H1 (cell line): ENCODE results near the gene PHEX. TPM values are rescaled to one million over a fixed set of nuclear protein-coding genes. Genes with fewer than 3 reads are reported as not detected.

Source experiments
- CTCF ChIA-PET: fragments of 300-600 bp; sonication (Branson Sonifier 250); formaldehyde crosslinking; loops from one replicate; lab custom pipeline; 2021; ENCODE audit not compliant: partially characterized antibody; lab: Charles Lee
- POLR2A ChIA-PET: fragments of 300-600 bp; sonication (Branson Sonifier 250); formaldehyde crosslinking; loops from one replicate; lab custom pipeline; 2021; ENCODE audit warnings: inconsistent platforms; ENCODE audit not compliant: partially characterized antibody; lab: Charles Lee
- DNase-seq, 2 experiments: peaks; one replicate each; pipeline versions ENCODE4 v3.0.0 to v3.0.0-alpha.2; 2010 to 2022; ENCODE audit warnings: low spot score in 2 of 2, low read depth in 1 of 2, mixed read lengths in 1 of 2
- FAIRE-seq: peaks from 2 replicates; lab custom pipeline; 2011; peaks lifted over from hg19 to GRCh38; lab: Jason Lieb, UNC
- H2AFZ ChIP-seq: 2 replicates; pipeline ENCODE4 v1.8.1; 2012; ENCODE audit warnings: low read length, inconsistent platforms
- H2AK5ac ChIP-seq: 2 replicates; pipeline ENCODE4 v1.6.1; 2013; ENCODE audit warnings: low read depth, low read length
- H2BK120ac ChIP-seq: replicated peaks from 2 replicates; pipeline ENCODE3; 2013; ENCODE audit warnings: low read depth, low read length, inconsistent platforms
- H2BK12ac ChIP-seq: 2 replicates; pipeline ENCODE4 v1.6.1; 2013; ENCODE audit warnings: low read depth, low read length
- H2BK15ac ChIP-seq: 2 replicates; pipeline ENCODE4 v1.6.1; 2013; ENCODE audit warnings: low read length
- H2BK20ac ChIP-seq: 2 replicates; pipeline ENCODE4 v1.6.1; 2013; ENCODE audit warnings: low read length
- H2BK5ac ChIP-seq: 2 replicates; pipeline ENCODE4 v1.6.1; 2013; ENCODE audit warnings: low read depth, low read length
- H3K14ac ChIP-seq: 2 replicates; pipeline ENCODE4 v1.6.1; 2013; ENCODE audit warnings: inconsistent platforms; ENCODE audit not compliant: insufficient read length
- H3K18ac ChIP-seq: 2 replicates; pipeline ENCODE4 v1.6.1; 2013; ENCODE audit warnings: low read length; ENCODE audit errors: extremely low read depth
- H3K23ac ChIP-seq: 2 replicates; pipeline ENCODE4 v1.6.1; 2013; ENCODE audit warnings: inconsistent platforms; ENCODE audit not compliant: insufficient read length
- H3K23me2 ChIP-seq: 2 replicates; pipeline ENCODE4 v1.6.1; 2013; ENCODE audit warnings: low read depth, low read length
- H3K27ac ChIP-seq: 2 replicates; pipeline ENCODE4 v1.6.1; 2011; ENCODE audit warnings: low read depth, low read length, inconsistent platforms
- H3K27me3 ChIP-seq, 4 experiments: replicated peaks in 1 of 4; 1 replicate in 1 of 4; 2 replicates in 3 of 4; pipeline versions ENCODE4 v1.6.1 to v1.8.1; 2011 to 2013; ENCODE audit warnings: low read length in 3 of 4, mild to moderate bottlenecking in 3 of 4, inconsistent platforms in 2 of 4, mixed read lengths in 2 of 4, moderate library complexity in 1 of 4; ENCODE audit not compliant: control insufficient read depth in 3 of 4, insufficient read depth in 3 of 4; ENCODE audit errors: extremely low read depth in 1 of 4
- H3K36me3 ChIP-seq, 4 experiments: 2 replicates each; pipeline versions ENCODE4 v1.6.1 to v1.8.1; 2011 to 2013; ENCODE audit warnings: mild to moderate bottlenecking in 4 of 4, low read length in 3 of 4, moderate library complexity in 2 of 4, control low read depth in 1 of 4, inconsistent platforms in 1 of 4; ENCODE audit not compliant: insufficient read depth in 4 of 4, control insufficient read depth in 2 of 4
- H3K4ac ChIP-seq: replicated peaks from 2 replicates; pipeline ENCODE3; 2013; ENCODE audit warnings: low read length, low read depth, mixed read lengths, inconsistent platforms; ENCODE audit not compliant: insufficient read length
- H3K4me1 ChIP-seq, 4 experiments: replicated peaks in 1 of 4; 1 replicate in 1 of 4; 2 replicates in 3 of 4; pipeline versions ENCODE4 v1.6.1 to v1.8.1; 2011 to 2013; ENCODE audit warnings: low read length in 3 of 4, inconsistent platforms in 2 of 4, mixed read lengths in 1 of 4; ENCODE audit not compliant: insufficient read depth in 4 of 4, control insufficient read depth in 3 of 4
- H3K4me2 ChIP-seq, 2 experiments: 2 replicates each; pipeline versions ENCODE4 v1.6.1 to v1.8.1; 2011 to 2013; ENCODE audit warnings: low read depth in 2 of 2, low read length in 2 of 2, control low read depth in 1 of 2, inconsistent platforms in 1 of 2, mild to moderate bottlenecking in 1 of 2; ENCODE audit not compliant: insufficient read depth in 1 of 2
- H3K4me3 ChIP-seq, 4 experiments: fragments of 200-600, 300-600 bp in 1 of 4; sonication (generic), shearing (Covaris generic), sonication (Bioruptor Twin) in 1 of 4; 2 replicates each; pipeline versions ENCODE4 v1.5.1 to v1.8.1; 2011 to 2016; ENCODE audit warnings: low read length in 4 of 4, low read depth in 3 of 4, control low read depth in 2 of 4, inconsistent platforms in 2 of 4, mild to moderate bottlenecking in 2 of 4, mixed read lengths in 1 of 4, moderate library complexity in 1 of 4; ENCODE audit not compliant: insufficient read depth in 2 of 4; ENCODE audit errors: extremely low read depth in 1 of 4
- H3K56ac ChIP-seq: replicated peaks from 2 replicates; pipeline ENCODE3; 2013; ENCODE audit warnings: low read depth, mild to moderate bottlenecking, mixed read lengths, low read length, inconsistent platforms; ENCODE audit not compliant: insufficient read length
- H3K79me1 ChIP-seq: 2 replicates; pipeline ENCODE4 v1.6.1; 2013; ENCODE audit warnings: low read depth, low read length, control low read depth
- H3K79me2 ChIP-seq, 2 experiments: 2 replicates each; pipeline versions ENCODE4 v1.6.1 to v1.8.1; 2012 to 2013; ENCODE audit warnings: low read length in 2 of 2, mild to moderate bottlenecking in 2 of 2, inconsistent platforms in 1 of 2; ENCODE audit not compliant: insufficient read depth in 2 of 2, control insufficient read depth in 1 of 2
- H3K9ac ChIP-seq, 4 experiments: replicated peaks in 1 of 4; 1 replicate in 1 of 4; 2 replicates in 3 of 4; pipeline versions ENCODE4 v1.6.1 to v1.8.1; 2011 to 2013; ENCODE audit warnings: low read depth in 3 of 4, low read length in 3 of 4, control low read depth in 2 of 4, mild to moderate bottlenecking in 2 of 4, moderate library complexity in 2 of 4, inconsistent platforms in 1 of 4; ENCODE audit errors: extremely low read depth in 1 of 4
- H3K9me3 ChIP-seq, 2 experiments: 2 replicates each; pipeline versions ENCODE4 v1.6.1 to v1.8.1; 2012 to 2013; ENCODE audit warnings: mild to moderate bottlenecking in 2 of 2, moderate library complexity in 2 of 2, control low read depth in 1 of 2, inconsistent platforms in 1 of 2, low read depth in 1 of 2, low read length in 1 of 2, mixed read lengths in 1 of 2; ENCODE audit not compliant: insufficient read depth in 2 of 2
- H4K20me1 ChIP-seq, 2 experiments: replicated peaks in 1 of 2; 2 replicates each; pipeline versions ENCODE3 to v1.8.1; 2011 to 2013; ENCODE audit warnings: inconsistent platforms in 2 of 2, low read length in 2 of 2, mild to moderate bottlenecking in 1 of 2; ENCODE audit not compliant: insufficient read depth in 2 of 2, control insufficient read depth in 1 of 2
- H4K5ac ChIP-seq: 2 replicates; pipeline ENCODE4 v1.6.1; 2013; ENCODE audit warnings: low read length, low read depth, mixed read lengths, inconsistent platforms; ENCODE audit not compliant: insufficient read length
- H4K8ac ChIP-seq: 2 replicates; pipeline ENCODE4 v1.8.0; 2013; ENCODE audit warnings: mild to moderate bottlenecking, moderate library complexity, low read length, inconsistent platforms; ENCODE audit not compliant: insufficient read depth; ENCODE audit errors: extremely low read depth
- H4K91ac ChIP-seq: replicated peaks from 2 replicates; pipeline ENCODE3; 2013; ENCODE audit warnings: low read length, mixed read lengths, inconsistent platforms; ENCODE audit not compliant: insufficient read length
- ASH2L ChIP-seq: fragments of 200-600, 300-600 bp; sonication (generic); IDR thresholded peaks from one replicate; pipeline ENCODE4 v1.7.1; 2017; ENCODE audit warnings: low read length
- CEBPB ChIP-seq: IDR thresholded peaks from 2 replicates; pipeline ENCODE4 v1.6.1; 2012; ENCODE audit warnings: low read depth, low read length
- POU5F1 ChIP-seq: IDR thresholded peaks from 2 replicates; pipeline ENCODE4 v1.6.1; 2011; ENCODE audit warnings: low read depth, mild to moderate bottlenecking, low read length, moderate library complexity
- WGBS, 2 experiments: shearing (Covaris generic) in 1 of 2; methylation state at CpG; one replicate each; pipeline versions ENCODE4 v1.1.6 to v1.1.7; 2013 to 2015; ENCODE audit warnings: low lambda C conversion rate in 2 of 2, mixed read lengths in 2 of 2, inconsistent platforms in 1 of 2, low coverage in 1 of 2, missing lambda C conversion rate in 1 of 2; ENCODE audit not compliant: insufficient replicate concordance in 2 of 2, insufficient coverage in 1 of 2, insufficient read length in 1 of 2; ENCODE audit errors: extremely low coverage in 1 of 2, missing lambda C conversion rate in 1 of 2; 5-methylcytosine and 5-hydroxymethylcytosine counted together
- polyA plus RNA-seq, 7 experiments: library from polyadenylated mRNA; depleted of rRNA in 3 of 7; stranded (reverse) in 5 of 7; unstranded in 2 of 7; fragments of >200 nt in 5 of 7; fragments of 200-250 nt in 2 of 7; gene quantifications; 1 replicate in 5 of 7; 2 replicates in 1 of 7; 4 replicates in 1 of 7; pipeline versions ENCODE4 v1.2.1 to v1.2.3, GENCODE V29; 2011 to 2013; ENCODE audit warnings: missing spikeins in 2 of 7, mixed read lengths in 2 of 7
- total RNA-seq: library from RNA; stranded (reverse); fragmentation: NEBNext Ultra II Directional; extraction: Animal tissue kit (Norgen Biotek cat#: 25700); gene quantifications from 2 replicates; pipeline ENCODE4 v1.2.1, GENCODE V29; 2021

Gene PHEX
- total and polyA plus RNA-seq, 2 of the 8 experiments (the other 6 are each of a cell fraction or from before 2014, with no cell fraction given) = 0.03 to 0.11 TPM

GRCh38 chrX:22192419-22193060 is 160.4 kb downstream of the PHEX start:
- Histone ChIP-seq H3K4ac (no peak overlapping the region), H3K79me2 (no peaks in the 10 kb centered on the region), H2BK12ac (no peak overlapping the region), H3K4me1 (no peaks in the 10 kb centered on the region), H4K5ac (no peak overlapping the region), H3K9me3 (no peaks in the 10 kb centered on the region), H3K79me1 (no peaks in the 10 kb centered on the region), H3K9ac (no peak overlapping the region), H4K8ac (no peak overlapping the region), H2BK20ac (no peak overlapping the region), H3K4me2 (no peak overlapping the region), H4K20me1 (no peaks in the 10 kb centered on the region), H3K27ac (no peak overlapping the region), H2BK5ac (no peak overlapping the region), H3K23ac (no peak overlapping the region), H2AFZ (0 out of 2 replicates have a peak overlapping the region, but pooled peaks have one; percentile 13), H3K36me3 (no peaks in the 10 kb centered on the region), H3K14ac (no peak overlapping the region), H3K4me3 (no peak overlapping the region), H3K23me2 (no peaks in the 10 kb centered on the region), H2BK120ac (no peak overlapping the region), H3K27me3 (no peaks in the 10 kb centered on the region), H2AK5ac (no peak overlapping the region), H4K91ac (no peak overlapping the region), H3K56ac (no peak overlapping the region), H2BK15ac (no peak overlapping the region), H3K18ac (no peak overlapping the region)
- ChIA-PET POLR2A (no interaction called here), CTCF (interaction anchor here (1.2 to 2.1 kb wide), 2 partner anchors 8 to 56 kb away, joined by 4 to 8 read pairs; no protein-coding TSS in a partner anchor)
- 60% methylated on average over 12 of the region's 13 CpGs; no CpG with 5 or more reads in 1 of the 2 experiments for WGBS, 2 experiments
- peak; percentile 9 to 59 for DNase-seq
- peak; percentile 75 for FAIRE-seq
- TF ChIP-seq CEBPB (no peak), POU5F1 (no peak), ASH2L (no peak)
